HG03457 (cell line): ENCODE results near the gene KRTDAP.

Source experiments
- ATAC-seq: cut with Tn5 transposase; IDR thresholded peaks from one replicate; pipeline ENCODE4 v1.9.1; 2021; ENCODE audit warnings: moderate number of reproducible peaks; ENCODE audit not compliant: unreplicated experiment

The KRTDAP gene

DNA sequence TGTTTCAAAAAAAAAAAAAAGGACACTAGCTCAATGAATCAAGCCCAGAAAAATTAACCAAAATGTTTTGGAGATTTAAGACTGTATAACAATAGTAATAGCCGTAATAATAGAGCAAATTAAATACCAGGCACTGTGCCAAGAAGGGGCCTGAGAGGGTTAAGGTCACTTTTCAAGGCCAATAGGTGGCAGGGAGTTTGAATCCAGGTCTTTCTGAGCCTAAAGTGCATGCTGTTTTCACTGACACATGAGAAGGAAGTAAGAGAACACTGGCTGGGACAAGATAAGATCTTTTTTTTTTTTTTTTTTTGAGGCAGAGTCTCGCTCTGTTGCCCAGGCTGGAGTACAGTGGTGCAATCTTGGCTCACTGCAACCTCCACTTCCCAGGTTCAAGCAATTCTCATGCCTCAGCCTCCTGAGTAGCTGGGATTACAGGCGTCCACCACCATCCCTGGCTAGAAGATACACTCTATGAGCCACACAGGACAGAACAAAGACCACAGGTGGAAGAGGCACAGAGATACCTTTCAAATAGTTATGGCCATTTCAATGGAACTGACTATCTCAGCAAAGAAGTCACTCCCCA lies 34.6 kb downstream of the KRTDAP start:
- ATAC-seq: no peak

DNA sequence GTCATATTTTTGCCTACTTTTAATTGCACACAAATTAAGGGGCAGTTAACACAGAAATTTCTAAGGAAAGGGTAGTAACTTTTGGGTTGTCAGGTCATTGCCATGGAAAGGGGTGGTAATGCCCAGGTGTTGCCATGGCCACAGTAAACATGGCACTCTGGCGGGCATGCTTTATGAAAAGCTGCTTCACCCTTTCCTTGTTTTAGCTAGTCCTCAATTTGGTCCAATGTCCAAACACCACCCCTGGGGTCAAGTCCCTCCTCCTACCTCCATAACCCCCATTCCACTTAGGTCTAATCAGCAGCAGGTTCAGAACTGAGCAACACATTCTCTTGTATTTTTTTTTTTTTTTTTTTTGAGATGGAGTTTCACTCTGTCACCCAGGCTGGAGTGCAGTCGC lies 35.6 kb downstream of the KRTDAP start:
- no peak for ATAC-seq

DNA sequence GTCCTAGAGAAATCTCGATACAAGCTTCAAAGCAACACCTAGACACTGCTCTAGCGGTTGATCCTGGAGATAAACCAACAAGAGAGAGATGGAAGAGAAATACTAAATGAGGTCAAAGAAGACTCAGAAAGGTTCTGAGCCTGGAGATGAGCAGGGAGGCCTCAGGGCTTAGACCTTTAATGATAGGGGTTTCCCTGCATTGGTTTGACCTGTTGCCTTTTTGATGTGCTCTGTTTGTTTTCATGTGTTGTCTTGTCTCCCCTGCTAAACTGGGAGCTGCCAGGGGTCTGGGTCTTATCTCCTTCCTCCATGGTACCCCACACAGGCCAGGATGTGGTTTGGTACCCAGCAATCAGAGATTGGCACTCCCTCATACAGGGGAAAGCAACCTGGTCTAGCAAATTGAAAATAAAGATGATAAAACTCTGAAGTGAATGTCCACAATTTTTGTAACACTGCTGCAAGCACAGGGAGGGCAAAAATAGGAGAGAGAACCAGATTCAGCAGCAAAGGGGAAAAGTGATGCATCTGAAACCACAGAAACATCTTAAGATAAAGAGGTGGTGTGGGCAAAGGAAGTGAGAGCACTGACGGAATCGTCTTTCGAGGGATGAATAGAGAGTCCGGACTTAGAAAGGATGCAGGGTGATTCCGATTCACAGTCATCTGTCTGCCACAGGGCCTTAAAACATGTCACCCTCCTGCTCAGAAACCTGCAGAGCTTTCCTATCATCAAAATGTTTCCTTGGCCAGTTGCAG lies 38.7 kb downstream of the KRTDAP start:
- ATAC-seq: no peak

- ATAC-seq: no peak
Observed at GRCh38 chr19:35449359-35450043, 40.8 kb downstream of the KRTDAP start.

DNA sequence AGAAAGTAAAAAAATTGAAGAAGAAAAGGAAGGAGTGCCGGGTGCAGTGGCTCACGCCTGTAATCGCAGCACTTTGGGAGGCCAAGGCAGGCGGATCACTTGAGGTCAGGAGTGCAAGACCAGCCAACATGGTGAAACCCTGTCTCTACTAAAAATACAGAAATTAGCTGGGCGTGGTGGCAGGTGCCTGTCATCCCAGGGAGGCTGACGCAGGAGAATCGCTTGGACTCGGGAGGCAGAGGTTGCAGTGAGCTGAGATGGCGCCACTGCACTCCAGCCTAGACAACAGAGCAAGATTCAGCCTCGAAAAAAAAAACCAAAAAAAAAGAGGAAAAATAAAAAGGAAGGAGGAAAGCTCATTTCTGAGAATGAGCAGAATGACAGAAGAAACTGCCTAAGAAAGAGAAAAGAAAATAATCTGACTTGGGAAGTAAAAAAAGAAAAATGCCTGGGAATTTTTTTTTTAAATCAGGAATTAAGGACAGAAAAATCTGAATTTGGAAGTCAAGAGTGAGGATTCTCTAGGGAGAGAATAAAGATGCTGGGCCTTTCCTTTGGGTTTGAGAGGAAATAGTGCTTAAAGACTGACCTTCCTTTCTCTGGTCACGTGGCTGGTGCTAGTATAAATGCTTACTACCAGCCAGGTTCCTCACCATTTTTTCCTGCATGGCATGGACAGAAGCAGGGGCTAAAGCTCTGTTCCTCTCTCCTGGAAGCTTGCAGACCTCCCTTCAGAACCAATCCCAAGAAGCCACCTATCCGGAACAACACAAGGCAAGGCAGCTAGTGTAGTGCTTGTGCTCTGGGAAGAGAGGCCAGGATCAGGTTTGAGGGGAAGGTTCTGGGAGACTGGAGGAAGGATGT lies 42.4 kb downstream of the KRTDAP start, which contains the start of gene FFAR2:
FFAR2 (plus strand) TSS at position 652 of the 864 bp plus-strand sequence. CDS start 1,458 bp downstream, outside the sequence.
- no peak for ATAC-seq

GRCh38 chr19:35445826-35446593 lies 44.3 kb downstream of the KRTDAP start:
- ATAC-seq: no peak

DNA sequence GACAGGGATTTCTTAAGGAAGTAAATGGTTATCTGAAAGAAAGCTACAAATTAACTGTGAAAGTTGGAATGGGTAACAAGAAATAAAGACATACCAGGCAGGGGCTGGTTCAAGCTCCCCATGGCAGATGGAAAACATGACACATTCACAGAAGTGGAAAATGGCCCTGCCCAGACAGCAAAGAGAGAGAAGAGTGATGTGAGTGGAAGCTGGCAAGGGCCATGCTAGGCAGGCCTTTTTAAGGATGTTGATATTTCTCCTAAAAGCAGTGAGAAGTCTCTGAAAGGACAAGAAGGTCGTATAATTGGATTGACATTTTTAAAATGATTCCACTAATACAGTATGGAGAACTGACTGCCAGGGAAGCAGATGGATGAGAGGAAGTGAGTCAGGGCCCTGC lies 45.5 kb downstream of the KRTDAP start:
- ATAC-seq: no peak

DNA sequence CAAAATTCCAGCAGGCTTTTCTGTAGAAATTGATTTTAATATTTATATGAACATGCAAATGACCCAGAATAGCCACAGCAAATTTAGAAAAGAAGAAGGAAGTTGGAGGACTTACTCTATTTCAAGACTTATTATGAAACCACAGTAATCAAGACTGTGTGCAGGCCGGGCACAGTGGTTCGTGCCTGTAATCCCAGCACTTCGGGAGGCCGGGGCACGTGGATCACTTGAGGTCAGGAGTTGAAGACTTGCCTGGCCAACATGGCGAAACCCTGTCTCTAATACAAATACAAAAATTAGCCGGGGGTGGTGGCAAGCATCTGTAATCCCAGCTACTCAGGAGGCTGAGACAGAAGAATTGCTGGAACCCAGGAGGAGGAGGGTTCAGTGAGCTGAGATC lies 48.2 kb downstream of the KRTDAP start:
- no peak for ATAC-seq

DNA sequence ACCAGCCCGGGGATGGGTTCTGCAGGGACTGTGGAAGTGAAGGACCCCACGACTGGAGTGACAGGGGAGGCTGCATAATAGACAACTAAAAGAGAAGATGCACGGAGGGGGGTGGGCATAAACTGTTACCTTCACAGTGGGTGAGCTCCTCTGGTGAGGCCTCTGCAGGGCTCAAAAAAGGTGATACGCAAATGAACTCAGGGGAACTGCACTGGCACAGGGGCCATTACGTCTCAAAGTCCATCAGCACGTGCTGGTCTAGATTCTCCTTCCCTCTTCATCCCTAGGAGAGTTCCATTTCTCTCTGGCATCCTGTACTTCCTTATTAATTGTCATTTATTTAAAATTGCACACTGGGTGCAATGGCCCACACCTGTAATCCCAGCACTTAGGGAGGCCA lies 50.3 kb downstream of the KRTDAP start:
- no peak for ATAC-seq

DNA sequence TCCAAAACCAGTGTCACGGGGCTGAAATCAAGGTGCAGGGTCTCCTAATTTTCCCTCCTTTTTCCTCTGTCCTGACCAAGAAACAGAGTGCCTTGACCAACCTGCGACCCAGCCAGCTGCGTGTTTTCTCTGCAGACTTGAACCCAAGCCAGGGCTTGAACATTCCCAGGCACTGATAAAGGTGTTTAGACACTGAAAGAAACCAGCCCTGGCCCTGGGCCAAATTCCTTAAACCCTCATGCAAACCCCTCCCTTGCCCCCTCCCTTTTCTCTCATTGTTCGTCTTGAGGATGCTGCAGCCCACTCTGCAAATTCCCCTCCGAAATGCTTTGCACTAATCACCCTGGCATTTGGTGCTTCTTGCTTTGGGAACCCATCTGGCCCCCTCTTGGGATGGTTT lies 51.7 kb downstream of the KRTDAP start:
- no peak for ATAC-seq

- ATAC-seq: no peak
Observed at GRCh38 chr19:35438096-35438495, 52.2 kb downstream of the KRTDAP start.

DNA sequence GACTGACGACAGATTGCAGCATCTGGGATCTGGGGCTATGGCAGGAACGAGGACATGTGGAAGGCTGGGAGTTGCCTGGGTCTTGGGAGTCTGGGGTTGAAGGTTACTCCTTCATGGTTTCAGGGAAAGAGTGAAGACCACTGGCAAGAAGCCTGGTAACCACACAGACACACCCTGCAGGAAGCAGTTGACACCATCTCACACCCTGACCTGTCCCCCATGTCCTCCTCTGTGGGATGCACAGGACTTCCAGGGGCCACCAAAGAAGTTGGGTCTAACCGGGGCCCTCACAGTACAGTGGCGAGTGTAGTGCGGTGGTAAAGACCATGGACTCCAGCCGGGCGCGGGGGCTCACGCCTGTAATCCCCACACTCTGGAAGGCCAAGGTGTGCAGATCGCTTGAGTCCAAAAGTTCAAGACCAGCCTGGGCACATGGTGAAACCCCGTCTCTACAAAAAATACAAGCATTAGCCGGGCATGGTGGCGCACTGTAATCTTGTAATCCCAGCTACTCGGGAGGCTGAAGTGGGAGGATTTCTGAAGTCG lies 52.8 kb downstream of the KRTDAP start:
- ATAC-seq: no peak
